HG02623 (cell line): ENCODE data around the gene PGK1.
"Not testable (repeated sequence)": the region's sequence is repeated elsewhere in the genome, so short reads cannot be mapped to it uniquely, and the experiment has no call there.

Experiments
- ATAC-seq: cut with Tn5 transposase; IDR thresholded peaks from one replicate; pipeline ENCODE4 v1.9.1; 2021; ENCODE audit warnings: moderate library complexity; ENCODE audit not compliant: unreplicated experiment

The PGK1 gene

DNA sequence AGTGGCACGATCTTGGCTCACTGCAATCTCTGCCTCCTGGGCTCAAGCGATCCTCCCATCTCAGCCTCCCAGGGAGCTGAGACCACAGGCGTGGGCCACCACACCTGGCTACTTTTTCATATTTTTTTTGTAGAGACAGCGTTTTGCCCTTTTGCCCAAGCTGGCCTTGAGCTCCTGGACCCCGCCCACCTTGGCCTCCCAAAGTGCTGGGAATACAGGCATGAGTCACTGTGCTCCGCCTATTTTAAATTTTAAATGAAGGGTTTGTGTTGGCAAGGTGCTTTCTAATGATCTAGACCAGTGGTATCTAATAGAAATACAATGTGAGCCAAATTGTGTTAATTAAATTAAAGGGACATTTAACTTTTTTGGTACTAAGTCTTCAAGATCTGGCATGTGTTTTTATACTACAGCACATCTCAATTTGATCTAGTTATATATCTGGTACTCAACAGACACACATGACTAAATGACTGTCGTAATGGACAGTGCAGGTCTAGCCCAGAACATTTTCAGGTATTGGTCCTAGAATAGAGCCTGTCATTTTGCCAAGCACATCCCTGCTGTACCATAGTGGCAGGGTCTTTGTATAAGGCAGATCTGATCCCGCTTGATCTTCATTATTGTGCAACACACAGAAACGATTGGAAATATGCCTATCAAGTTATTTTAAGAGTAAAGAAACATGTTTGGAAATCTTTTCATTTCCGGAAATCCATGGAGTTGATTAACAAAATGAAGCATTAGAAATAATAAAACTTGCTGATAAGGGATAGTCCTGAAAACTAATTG lies 7.3 kb downstream of the PGK1 start:
- no peak for ATAC-seq

DNA sequence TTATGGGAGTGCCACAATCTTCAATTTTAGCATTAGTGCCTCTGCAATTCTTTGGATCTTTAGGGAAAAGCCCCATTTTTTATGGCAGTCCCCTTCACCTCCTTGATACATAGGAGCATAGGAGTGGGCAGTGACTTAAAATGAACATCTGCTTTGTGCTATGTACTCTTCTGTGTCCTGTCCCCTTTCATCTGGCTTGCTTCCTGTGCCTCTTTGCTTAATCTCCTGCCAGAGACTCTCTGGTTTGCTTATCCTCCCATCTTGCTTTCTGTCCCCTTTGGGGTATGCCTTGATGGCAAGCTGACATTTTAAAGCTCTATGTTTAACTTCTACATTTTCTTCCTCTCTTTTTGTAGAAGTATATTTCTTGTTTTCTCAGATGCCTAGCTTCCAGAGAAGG lies 12.3 kb downstream of the PGK1 start:
- ATAC-seq = no peak

DNA sequence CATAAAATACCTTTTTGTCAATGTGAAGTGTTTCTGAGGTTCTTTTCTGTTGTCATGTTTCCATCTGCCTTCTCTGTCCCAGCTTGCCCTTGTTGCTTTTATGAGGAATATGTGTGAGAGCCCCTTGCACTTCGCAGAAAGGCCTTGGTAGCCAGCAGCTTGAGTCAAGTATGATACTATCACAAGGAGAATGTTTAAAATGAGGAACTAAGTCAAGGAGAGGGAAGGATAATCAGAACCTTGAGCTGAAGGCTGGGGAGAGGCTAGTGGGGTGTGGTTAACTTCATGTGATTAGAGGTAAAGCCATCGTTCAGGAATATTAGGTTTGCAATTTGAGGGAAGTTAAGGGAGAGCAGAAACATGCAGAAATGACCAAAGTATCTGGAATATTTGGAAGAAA lies 12.7 kb downstream of the PGK1 start:
- ATAC-seq = no peak

DNA sequence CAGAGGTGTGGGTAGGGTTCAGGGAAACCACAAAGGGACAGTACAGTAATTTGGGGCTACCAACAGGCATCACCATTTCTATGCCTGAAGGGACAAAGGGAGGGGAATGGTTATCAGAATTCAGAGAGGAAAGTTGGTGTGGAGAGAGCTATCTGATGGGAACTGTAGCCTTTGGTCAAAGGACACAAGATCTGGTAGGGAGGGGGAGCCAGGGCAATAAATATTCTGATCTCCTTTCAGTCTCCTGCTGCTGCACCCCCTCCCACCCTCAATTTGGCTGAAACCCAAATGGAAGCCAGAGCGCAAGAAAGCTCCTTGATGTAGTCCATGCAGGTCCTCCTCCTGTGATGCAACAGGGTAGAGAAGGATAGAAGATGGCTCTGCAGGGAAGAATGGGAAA lies 14.6 kb downstream of the PGK1 start:
- ATAC-seq = no peak

DNA sequence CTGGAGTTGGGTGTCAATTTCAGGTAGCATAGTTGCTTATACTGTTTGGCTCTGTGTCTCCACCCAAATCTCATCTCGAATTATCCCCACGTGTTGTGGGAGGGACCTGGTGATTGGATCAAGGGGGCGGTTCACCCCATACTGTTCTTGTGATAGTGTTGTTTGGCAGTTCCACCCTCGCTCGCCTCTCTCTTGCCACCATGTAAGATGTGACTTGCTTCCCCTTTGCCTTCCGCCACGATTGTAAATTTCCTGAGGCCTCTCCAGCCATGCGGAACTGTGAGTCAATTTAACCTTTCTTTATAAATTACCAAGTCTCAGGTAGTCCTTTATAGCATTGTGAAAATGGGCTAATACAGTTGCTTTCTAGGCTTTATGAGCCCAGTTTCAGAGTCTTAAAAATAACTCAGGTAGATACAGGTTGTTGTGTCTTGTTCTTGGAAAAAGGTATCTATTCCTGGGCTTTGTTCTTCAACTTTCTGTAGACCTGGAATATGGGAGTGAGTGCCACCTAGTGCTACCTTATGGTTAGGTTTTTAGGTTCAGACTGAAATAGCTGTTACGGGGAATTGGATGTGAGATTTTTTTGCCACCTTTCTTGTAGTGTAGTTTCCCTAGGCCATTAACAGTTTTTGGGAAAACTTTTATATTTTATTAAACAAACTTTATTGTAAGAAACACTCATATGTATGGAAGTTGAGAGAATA lies 15.6 kb downstream of the PGK1 start:
- no peak for ATAC-seq

DNA sequence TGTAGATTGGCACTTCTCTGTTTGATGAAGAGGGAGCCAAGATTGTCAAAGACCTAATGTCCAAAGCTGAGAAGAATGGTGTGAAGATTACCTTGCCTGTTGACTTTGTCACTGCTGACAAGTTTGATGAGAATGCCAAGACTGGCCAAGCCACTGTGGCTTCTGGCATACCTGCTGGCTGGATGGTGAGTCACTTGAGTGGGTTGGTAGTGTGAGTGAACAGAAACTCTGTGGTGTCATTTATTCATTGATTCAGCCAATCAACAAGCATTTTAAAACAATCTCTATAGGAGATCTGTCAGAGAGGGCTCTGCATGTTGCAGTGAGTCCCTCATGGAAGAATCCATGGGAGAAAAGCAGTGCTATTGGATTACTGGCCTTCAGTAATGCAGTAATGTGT lies 19.1 kb downstream of the PGK1 start:
- no peak for ATAC-seq

DNA sequence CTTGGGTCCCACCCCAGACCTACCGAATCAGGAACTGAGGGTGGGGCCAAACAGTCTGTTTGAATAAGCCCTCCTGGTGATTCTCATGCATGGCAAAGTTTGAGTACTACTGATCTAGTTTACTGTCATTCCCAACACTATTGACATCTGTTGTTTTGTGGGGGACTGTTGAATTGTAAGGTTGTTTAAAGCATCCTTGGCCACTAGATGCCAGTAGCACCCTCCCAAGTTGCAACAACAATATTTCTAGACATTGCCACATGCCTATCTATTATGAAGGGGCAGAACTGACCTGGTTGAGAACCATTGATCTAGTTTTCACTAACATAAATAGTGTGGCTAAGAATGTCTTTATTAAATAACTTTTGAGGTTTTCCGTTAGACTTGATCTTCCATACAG lies 20.3 kb downstream of the PGK1 start:
- ATAC-seq = no peak

DNA sequence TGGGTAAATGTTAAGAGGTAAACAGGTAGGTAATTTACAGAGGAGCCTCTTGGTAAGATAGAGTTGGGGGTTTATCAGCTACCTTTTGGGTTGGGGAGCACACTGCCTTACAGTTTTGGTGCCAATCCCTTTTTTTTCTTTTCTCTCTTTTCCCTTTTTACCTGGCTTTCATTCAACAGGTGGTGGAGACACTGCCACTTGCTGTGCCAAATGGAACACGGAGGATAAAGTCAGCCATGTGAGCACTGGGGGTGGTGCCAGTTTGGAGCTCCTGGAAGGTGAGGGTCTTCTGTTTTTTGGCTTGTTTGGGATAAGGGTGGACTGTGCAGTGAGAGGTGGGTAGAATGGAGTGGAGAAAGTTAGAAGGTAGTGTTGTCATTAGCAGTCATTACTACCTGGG lies 21.1 kb downstream of the PGK1 start:
- no peak for ATAC-seq

DNA sequence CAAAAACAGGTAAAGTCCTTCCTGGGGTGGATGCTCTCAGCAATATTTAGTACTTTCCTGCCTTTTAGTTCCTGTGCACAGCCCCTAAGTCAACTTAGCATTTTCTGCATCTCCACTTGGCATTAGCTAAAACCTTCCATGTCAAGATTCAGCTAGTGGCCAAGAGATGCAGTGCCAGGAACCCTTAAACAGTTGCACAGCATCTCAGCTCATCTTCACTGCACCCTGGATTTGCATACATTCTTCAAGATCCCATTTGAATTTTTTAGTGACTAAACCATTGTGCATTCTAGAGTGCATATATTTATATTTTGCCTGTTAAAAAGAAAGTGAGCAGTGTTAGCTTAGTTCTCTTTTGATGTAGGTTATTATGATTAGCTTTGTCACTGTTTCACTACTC lies 21.7 kb downstream of the PGK1 start:
- ATAC-seq = not testable (repeated sequence)

DNA sequence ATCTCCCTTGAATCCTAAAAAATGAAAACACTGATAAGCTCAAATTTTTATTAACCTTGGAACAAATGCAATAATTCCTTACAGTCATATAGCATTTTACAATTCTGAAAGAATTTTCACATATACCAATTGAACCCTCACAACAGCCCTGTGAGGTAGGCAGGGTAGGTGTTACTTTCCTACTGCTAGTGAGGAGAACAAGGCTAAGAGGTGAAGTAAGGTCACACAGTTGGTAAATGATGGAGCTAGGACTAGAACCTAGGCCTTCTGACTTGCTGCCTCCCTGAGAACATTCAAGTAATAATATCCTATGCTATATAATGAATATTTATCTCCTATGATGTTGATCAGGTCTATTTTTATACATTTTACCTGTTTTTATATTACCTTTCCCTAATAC lies 25.7 kb downstream of the PGK1 start:
- ATAC-seq = no peak

DNA sequence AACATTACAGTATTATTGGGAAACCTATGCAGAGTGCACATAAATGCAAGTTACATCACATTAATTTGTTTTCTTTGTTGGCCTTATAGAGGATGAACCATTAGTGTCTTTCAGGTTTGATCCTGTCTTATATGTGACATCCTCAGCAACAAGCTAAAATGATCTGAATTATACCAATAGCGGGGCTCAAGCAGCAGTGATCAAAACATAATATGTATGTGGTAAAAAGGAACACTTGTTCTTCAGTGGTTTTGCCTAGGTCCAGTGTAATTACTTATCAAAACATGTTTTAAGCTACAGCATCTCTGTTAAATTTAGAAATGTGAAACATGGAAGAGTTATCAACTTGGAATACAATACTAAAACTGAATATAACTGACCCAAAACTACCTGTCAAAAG lies 26.3 kb downstream of the PGK1 start:
- no peak for ATAC-seq

DNA sequence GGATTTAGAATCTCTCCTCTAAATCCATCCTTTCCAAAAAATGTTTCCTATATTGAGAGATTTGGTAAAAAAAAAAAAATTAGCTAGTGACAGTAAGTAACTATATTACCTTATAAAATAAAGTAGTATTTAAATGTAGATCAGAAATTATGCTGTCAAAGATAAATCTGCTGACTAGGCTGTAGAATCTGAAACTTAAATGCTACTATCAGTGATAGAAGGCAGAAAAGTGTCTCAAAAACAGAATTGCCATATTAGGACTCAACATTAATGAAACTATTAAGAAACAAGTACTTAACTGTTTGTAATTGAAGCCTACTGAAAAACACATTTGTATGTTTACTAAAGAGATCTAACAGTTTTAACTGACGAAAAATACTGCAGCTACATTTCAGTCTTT lies 27.1 kb downstream of the PGK1 start:
- ATAC-seq = no peak

DNA sequence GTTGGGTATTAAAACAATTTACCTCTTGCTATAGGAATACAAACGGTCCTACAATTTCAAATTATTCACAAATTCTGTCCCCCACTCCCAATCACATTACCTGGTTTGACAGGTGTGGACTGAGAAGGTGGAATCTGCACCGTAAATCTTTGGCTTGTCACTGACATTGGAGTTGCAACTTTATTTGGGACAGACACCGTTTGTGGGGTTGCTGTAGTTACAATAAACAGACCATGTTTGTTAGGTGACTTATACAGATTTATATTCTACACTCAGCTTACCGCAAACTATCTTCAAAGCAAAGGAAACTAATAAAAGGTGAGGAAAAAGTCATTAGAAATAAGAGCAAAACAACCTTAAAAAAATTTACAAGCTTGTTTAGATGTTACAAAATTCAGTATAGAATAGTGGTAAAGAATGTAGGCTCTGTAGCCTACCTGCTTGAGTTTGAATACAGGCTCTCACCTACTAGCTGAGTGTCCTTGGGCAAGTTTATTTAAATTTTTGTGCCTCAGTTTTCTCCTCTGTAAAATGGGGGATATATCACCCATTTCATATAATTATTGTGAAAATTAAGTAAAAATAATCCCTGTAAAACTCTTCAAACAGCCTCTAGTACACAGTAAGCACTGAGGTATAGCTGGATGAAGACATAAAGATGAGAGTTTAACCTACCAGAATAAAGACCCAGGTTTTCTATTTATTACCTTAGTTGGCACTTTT lies 29.4 kb downstream of the PGK1 start:
- ATAC-seq = no peak

DNA sequence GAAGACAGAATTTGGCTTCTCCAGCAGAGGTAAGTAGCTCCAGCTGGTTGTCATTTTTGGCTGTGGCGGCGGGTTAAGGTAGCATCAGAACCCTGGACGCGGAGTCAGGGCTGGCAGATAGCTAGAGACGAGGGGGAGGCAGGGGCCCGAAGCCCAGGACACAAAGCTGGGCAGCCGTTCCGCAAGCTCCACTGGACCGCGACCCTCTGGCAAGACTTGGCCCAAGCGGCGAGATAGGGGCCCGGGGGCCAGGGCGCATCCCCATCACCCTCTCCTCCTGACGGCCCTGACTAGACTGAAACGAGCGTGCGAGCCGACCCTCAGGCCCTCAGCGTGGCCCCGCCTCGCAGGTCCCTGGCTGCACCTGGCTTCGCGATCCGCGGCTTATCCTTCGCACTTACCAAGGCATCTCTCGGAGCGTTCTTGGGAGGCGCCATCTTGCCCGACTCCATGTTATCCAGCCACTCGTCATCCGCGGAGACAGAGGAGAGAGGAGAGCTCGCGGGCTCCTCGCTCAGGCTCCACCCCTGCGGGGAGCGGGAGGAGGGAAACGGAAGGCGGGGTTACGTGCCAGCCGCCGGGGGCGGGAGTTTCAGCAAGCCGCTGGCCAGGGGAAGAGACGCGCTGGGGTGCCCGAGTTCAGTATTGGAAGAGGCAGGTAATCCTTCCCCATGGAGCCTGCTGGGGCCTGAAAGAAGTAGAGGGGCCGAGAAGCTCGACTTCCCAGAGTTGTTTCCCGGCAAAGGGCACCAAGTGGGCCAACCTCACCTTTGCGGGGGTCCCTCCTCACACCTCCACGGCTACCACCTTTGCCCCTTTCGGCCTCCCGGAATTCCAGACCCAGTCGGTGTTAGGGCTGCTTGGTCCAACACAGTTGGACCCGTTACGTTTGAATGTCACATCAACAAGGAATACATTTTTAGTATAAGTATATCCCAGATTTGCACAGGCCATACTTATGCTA lies 35.4 kb downstream of the PGK1 start, which contains the start of gene TAF9B:
Gene TAF9B (minus strand): TSS at position 491 of the 964 bp plus-strand sequence. CDS start 39 bp downstream, at position 452.
- peak; percentile 92 for ATAC-seq

DNA sequence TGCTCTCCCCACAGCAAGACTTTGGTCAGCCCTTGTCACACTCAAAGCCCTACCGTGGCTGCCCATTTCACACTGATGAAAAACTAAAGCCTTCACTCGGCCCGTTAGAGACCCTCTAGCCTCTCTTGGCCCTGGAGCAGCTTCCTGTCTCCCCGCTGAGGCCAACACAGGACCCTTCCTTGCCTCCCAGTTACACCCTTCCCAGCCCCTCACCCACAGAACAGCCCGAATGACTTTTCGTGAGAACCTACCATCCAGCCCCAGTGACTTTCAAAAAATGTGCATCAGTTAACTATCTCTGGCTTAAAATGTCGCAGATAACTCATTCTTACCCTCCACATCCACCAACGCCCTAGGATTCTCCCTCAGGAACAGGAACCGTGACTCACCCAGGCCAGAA lies 36.2 kb downstream of the PGK1 start:
- no peak for ATAC-seq

DNA sequence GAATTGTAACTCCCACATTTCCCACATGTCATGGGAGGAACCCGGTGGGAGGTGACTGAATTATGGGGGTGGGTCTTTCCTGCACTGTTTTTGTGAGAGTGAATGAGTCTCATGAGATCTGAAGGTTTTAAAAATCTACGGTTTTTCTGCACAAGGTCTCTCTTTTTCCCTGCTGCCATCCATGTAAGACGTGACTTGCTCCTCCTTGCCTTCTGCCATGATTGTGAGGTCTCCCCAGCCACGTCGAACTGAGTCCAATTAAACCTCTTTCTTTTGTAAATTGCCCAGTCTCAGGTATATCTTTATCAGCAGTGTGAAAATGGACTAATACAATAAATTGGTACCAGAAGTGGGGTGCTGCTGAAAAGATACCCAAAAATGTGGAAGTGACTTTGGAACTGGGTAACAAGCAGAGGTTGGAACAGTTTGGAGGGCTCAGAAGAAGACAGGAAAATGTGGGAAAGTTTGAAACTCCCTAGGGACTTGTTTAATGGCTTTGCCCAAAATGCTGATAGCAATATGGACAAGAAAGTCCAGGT lies 43.0 kb downstream of the PGK1 start:
- not testable (repeated sequence) for ATAC-seq

DNA sequence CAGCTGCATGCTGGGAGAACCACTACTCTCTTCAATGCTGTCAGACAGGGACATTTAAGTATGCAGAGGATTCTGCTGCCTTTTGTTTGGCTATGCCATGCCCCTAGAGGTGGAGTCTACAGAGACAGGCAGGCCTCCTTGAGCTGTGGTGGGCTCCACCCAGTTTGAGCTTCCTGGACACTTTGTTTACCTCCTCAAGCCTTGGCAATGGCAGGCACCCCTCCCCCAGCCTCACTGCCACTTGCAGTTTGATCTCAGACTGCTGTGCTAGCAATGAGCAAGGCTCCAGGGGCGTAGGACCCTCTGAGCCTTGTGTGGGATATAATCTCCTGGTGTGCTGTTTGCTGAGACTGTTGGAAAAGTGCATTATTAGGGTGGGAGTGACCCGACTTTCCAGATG lies 53.3 kb downstream of the PGK1 start:
- ATAC-seq = not testable (repeated sequence)

DNA sequence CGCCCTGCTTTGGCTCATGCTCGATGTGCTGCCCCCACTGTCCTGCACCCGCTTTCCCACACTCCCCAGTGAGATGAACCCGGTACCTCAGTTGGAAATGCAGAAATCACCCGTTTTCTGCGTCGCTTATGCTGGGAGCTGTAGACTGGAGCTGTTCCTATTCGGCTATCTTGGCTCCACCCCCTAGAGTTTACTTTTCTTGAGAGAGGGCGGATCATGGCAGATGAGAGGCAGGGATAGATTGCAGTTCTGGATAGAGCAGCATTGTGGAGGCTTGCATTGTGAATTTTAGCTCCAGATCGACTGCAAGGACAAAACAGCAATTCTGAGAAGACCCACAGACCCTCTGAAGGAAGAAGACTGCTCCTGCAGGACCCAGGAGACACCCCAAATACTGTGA lies 53.8 kb downstream of the PGK1 start:
- ATAC-seq = not testable (repeated sequence)

DNA sequence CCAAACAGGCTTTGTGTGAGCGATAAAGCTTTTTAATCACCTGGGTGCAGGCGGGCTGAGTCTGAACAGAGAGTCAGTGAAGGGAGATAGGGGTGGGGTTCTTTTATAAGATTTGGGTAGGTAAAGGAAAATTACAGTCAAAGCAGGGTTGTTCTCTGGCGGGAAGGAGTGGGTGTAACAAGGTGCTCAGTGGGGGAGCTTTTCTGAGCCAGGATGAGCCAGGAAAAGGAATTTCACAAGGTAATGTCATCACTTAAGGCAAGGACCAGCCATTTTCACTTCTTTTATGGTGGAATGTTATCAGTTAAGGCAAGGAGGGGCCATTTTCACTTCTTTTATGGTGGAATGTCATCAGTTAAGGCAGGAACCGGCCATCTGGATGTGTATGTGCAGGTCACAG lies 56.7 kb downstream of the PGK1 start:
- ATAC-seq = not testable (repeated sequence)

DNA sequence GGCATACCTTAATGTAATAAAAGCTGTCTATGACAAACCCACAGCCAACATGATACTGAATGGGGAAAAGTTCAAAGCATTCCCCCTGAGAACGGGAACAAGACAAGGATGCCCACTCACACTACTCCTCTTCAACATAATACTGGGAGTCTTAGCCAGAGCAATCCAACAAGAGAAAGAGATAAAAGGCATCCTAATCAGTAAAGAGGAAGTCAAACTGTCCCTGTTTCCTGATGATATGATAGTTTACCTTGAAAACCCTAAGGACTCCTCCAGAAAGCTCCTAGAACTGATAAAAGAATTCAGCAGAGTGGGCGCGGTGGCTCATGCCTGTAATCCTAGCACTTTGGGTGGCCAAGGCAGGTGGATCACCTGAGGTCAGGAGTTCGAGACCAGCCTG lies 59.1 kb downstream of the PGK1 start:
- not testable (repeated sequence) for ATAC-seq
